ENCODE results near the gene UAP1.
"Not testable (repeated sequence)": the region's sequence is repeated elsewhere in the genome, so short reads cannot be mapped to it uniquely, and the experiment has no call there.

Gene UAP1

GRCh38 chr1:162599451-162599850 lies 37.9 kb downstream of the UAP1 start:
- TF ChIP-seq PAX5 (IDR thresholded peaks at IDR 0.05; ENCODE audit: insufficient read depth, low read length, severe bottlenecking) (no peak), POLR2A (IDR thresholded peaks at IDR 0.05; ENCODE audit: low read depth, low read length) (no peak), SPI1 (IDR thresholded peaks at IDR 0.05; ENCODE audit: low read depth, low read length) (no peak)
- no peak for FAIRE-seq

GRCh38 chr1:162603117-162603516 lies 41.6 kb downstream of the UAP1 start:
- not testable (repeated sequence) for FAIRE-seq; DNase-seq (ENCODE audit: insufficient read length, low spot score)

More at GRCh38 chr1:162599451-162599850, 37.9 kb downstream of the UAP1 start:
- DNase-seq (ENCODE audit: insufficient read length, low spot score) = no peak

- no peak for TF ChIP-seq PAX5 (IDR thresholded peaks at IDR 0.05; ENCODE audit: insufficient read depth, low read length, severe bottlenecking)
- TF ChIP-seq TAF1 (IDR thresholded peaks at IDR 0.05; ENCODE audit: low read depth, low read length) = no peak
- TF ChIP-seq POU2F2 (IDR thresholded peaks at IDR 0.05; ENCODE audit: low read depth, low read length) = no peak
- TF ChIP-seq POLR2A (IDR thresholded peaks at IDR 0.05; ENCODE audit: low read depth, low read length) = no peak
- TF ChIP-seq SPI1 (IDR thresholded peaks at IDR 0.05; ENCODE audit: low read depth, low read length) = no peak
- TF ChIP-seq POLR2AphosphoS5 (IDR thresholded peaks at IDR 0.05; ENCODE audit: low read depth, low read length) = no peak
- FAIRE-seq = no peak
- no peak for DNase-seq (ENCODE audit: insufficient read length, low spot score)
Observed at GRCh38 chr1:162605225-162605927, 43.9 kb downstream of the UAP1 start.

GRCh38 chr1:162609306-162609705 lies 47.8 kb downstream of the UAP1 start:
- TF ChIP-seq POLR2A (IDR thresholded peaks at IDR 0.05; ENCODE audit: low read depth, low read length) = no peak
- no peak for TF ChIP-seq TAF1 (IDR thresholded peaks at IDR 0.05; ENCODE audit: low read depth, low read length)
- TF ChIP-seq SPI1 (IDR thresholded peaks at IDR 0.05; ENCODE audit: low read depth, low read length) = no peak
- TF ChIP-seq POU2F2 (IDR thresholded peaks at IDR 0.05; ENCODE audit: low read depth, low read length) = no peak
- TF ChIP-seq POLR2AphosphoS5 (IDR thresholded peaks at IDR 0.05; ENCODE audit: low read depth, low read length) = no peak
- TF ChIP-seq PAX5 (IDR thresholded peaks at IDR 0.05; ENCODE audit: insufficient read depth, low read length, severe bottlenecking) = no peak
- no peak for FAIRE-seq
- DNase-seq (ENCODE audit: insufficient read length, low spot score) = no peak

GRCh38 chr1:162612606-162613400 lies 51.3 kb downstream of the UAP1 start:
- TF ChIP-seq TAF1 (IDR thresholded peaks at IDR 0.05; ENCODE audit: low read depth, low read length) (no peak), POLR2AphosphoS5 (IDR thresholded peaks at IDR 0.05; ENCODE audit: low read depth, low read length) (no peak), SPI1 (IDR thresholded peaks at IDR 0.05; ENCODE audit: low read depth, low read length) (no peak), PAX5 (IDR thresholded peaks at IDR 0.05; ENCODE audit: insufficient read depth, low read length, severe bottlenecking) (no peak), POU2F2 (IDR thresholded peaks at IDR 0.05; ENCODE audit: low read depth, low read length) (no peak), POLR2A (IDR thresholded peaks at IDR 0.05; ENCODE audit: low read depth, low read length) (no peak)
- FAIRE-seq (peak; percentile 66), DNase-seq (ENCODE audit: insufficient read length, low spot score) (no peak)

GRCh38 chr1:162616848-162617247 lies 55.3 kb downstream of the UAP1 start:
- no peak for DNase-seq (ENCODE audit: insufficient read length, low spot score)
- TF ChIP-seq POLR2AphosphoS5 (IDR thresholded peaks at IDR 0.05; ENCODE audit: low read depth, low read length) = no peak
- no peak for TF ChIP-seq POLR2A (IDR thresholded peaks at IDR 0.05; ENCODE audit: low read depth, low read length)
- TF ChIP-seq PAX5 (IDR thresholded peaks at IDR 0.05; ENCODE audit: insufficient read depth, low read length, severe bottlenecking) = no peak
- TF ChIP-seq TAF1 (IDR thresholded peaks at IDR 0.05; ENCODE audit: low read depth, low read length) = no peak
- FAIRE-seq = no peak

GRCh38 chr1:162617513-162617912 lies 56.0 kb downstream of the UAP1 start:
- DNase-seq (ENCODE audit: insufficient read length, low spot score) (no peak), FAIRE-seq (no peak)
- TF ChIP-seq POLR2AphosphoS5 (IDR thresholded peaks at IDR 0.05; ENCODE audit: low read depth, low read length) (no peak), POLR2A (IDR thresholded peaks at IDR 0.05; ENCODE audit: low read depth, low read length) (no peak), PAX5 (IDR thresholded peaks at IDR 0.05; ENCODE audit: insufficient read depth, low read length, severe bottlenecking) (no peak), POU2F2 (IDR thresholded peaks at IDR 0.05; ENCODE audit: low read depth, low read length) (no peak), TAF1 (IDR thresholded peaks at IDR 0.05; ENCODE audit: low read depth, low read length) (no peak), SPI1 (IDR thresholded peaks at IDR 0.05; ENCODE audit: low read depth, low read length) (no peak)

GRCh38 chr1:162619076-162619475 lies 57.6 kb downstream of the UAP1 start:
- FAIRE-seq (no peak), DNase-seq (ENCODE audit: insufficient read length, low spot score) (no peak)
- TF ChIP-seq POLR2A (IDR thresholded peaks at IDR 0.05; ENCODE audit: low read depth, low read length) = no peak
- TF ChIP-seq POU2F2 (IDR thresholded peaks at IDR 0.05; ENCODE audit: low read depth, low read length) = no peak
- no peak for TF ChIP-seq PAX5 (IDR thresholded peaks at IDR 0.05; ENCODE audit: insufficient read depth, low read length, severe bottlenecking)
- no peak for TF ChIP-seq SPI1 (IDR thresholded peaks at IDR 0.05; ENCODE audit: low read depth, low read length)
- no peak for TF ChIP-seq POLR2AphosphoS5 (IDR thresholded peaks at IDR 0.05; ENCODE audit: low read depth, low read length)
- TF ChIP-seq TAF1 (IDR thresholded peaks at IDR 0.05; ENCODE audit: low read depth, low read length) = no peak

GRCh38 chr1:162621256-162621655 lies 59.7 kb downstream of the UAP1 start:
- DNase-seq (ENCODE audit: insufficient read length, low spot score) = no peak
- no peak for FAIRE-seq
- TF ChIP-seq SPI1 (IDR thresholded peaks at IDR 0.05; ENCODE audit: low read depth, low read length) = no peak

- TF ChIP-seq PAX5 (IDR thresholded peaks at IDR 0.05; ENCODE audit: insufficient read depth, low read length, severe bottlenecking) = no peak
- no peak for FAIRE-seq
- no peak for DNase-seq (ENCODE audit: insufficient read length, low spot score)
Observed at GRCh38 chr1:162625679-162626078, 64.2 kb downstream of the UAP1 start.
